GM19468 (cell line): ENCODE measurements around the gene CELA2B.
"Not testable (repeated sequence)": the region's sequence is repeated elsewhere in the genome, so short reads cannot be mapped to it uniquely, and the experiment has no call there.

Source experiments
- ATAC-seq: cut with Tn5 transposase; IDR thresholded peaks from one replicate; pipeline ENCODE4 v1.9.1; 2021; ENCODE audit warnings: mild to moderate bottlenecking, moderate library complexity, moderate number of reproducible peaks; ENCODE audit not compliant: unreplicated experiment; ENCODE audit errors: extremely low read depth

Gene CELA2B

GRCh38 chr1:15475752-15476314 lies at the start of gene CELA2B:
CELA2B (plus strand) TSS chr1:15476104; CDS start chr1:15476126, 22 bp downstream.
- ATAC-seq = no peak

- no peak for ATAC-seq
Observed at GRCh38 chr1:15426492-15427279, 49.2 kb upstream of the CELA2B start.

- ATAC-seq = no peak
Observed at GRCh38 chr1:15427280-15427666, 48.6 kb upstream of the CELA2B start.

GRCh38 chr1:15428252-15428651 lies 47.7 kb upstream of the CELA2B start:
- ATAC-seq = not testable (repeated sequence)

GRCh38 chr1:15428815-15429435 lies 47.0 kb upstream of the CELA2B start:
- no peak for ATAC-seq

GRCh38 chr1:15429701-15430149 lies 46.2 kb upstream of the CELA2B start:
- ATAC-seq = no peak

GRCh38 chr1:15430787-15431570 lies 44.9 kb upstream of the CELA2B start:
- no peak for ATAC-seq

GRCh38 chr1:15431571-15431948 lies 44.3 kb upstream of the CELA2B start:
- ATAC-seq = no peak

GRCh38 chr1:15432324-15432723 lies 43.6 kb upstream of the CELA2B start:
- ATAC-seq = no peak

GRCh38 chr1:15433471-15433870 lies 42.4 kb upstream of the CELA2B start:
- ATAC-seq = no peak

GRCh38 chr1:15434739-15435138 lies 41.2 kb upstream of the CELA2B start:
- not testable (repeated sequence) for ATAC-seq

GRCh38 chr1:15435239-15436077 lies 40.4 kb upstream of the CELA2B start:
- no peak for ATAC-seq

GRCh38 chr1:15436881-15437442 lies 38.9 kb upstream of the CELA2B start:
- ATAC-seq = no peak

- ATAC-seq = no peak
Observed at GRCh38 chr1:15439325-15439724, 36.6 kb upstream of the CELA2B start.

- ATAC-seq = no peak
Observed at GRCh38 chr1:15440357-15440756, 35.5 kb upstream of the CELA2B start.

GRCh38 chr1:15441247-15441646 lies 34.7 kb upstream of the CELA2B start:
- ATAC-seq = no peak

- ATAC-seq = no peak
Observed at GRCh38 chr1:15442119-15442518, 33.8 kb upstream of the CELA2B start.

- no peak for ATAC-seq
Observed at GRCh38 chr1:15442759-15443158, 33.1 kb upstream of the CELA2B start.

GRCh38 chr1:15443281-15443680 lies 32.6 kb upstream of the CELA2B start:
- ATAC-seq = no peak
